ENCODE measurements around the gene MCM3AP. TPM values are rescaled to one million over a fixed set of nuclear protein-coding genes. Genes with fewer than 3 reads are reported as not detected.

The MCM3AP gene
- total and polyA plus RNA-seq, 2 experiments from 2014 or later, result 30.9 to 56.1 TPM

DNA sequence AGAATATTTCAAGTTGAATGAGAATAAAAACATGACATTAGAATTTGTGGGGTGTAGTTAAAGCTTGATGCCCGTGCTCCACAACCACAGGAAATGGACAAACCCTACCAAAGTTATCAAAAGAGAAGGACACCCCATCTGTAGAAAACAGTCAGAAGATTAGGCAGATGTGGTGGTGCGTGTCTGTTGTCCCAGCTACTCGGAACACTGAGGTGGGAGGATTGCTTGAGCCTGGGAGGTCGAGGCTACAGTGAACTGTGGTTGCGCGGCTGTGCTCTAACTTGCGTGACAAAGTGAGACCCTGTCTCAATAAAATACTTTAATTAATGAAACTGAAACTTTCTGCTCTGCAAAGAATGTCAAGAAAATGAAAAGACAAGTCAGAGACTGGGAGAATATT lies 99.7 kb downstream of the MCM3AP start:
- Histone ChIP-seq H3K9me3 (ENCODE audit: low read depth) (no peaks in the 10 kb centered on the region), H3K27me3 (replicated peaks; ENCODE audit: insufficient read depth) (no peaks in the 10 kb centered on the region), H4K20me1 (ENCODE audit: insufficient read depth) (no peaks in the 10 kb centered on the region), H3K79me2 (ENCODE audit: insufficient read depth) (no peaks in the 10 kb centered on the region), H3K4me2 (ENCODE audit: unreplicated experiment) (no peak overlapping the region), H3K27ac (no peak overlapping the region), H3K36me3 (ENCODE audit: low read depth) (peaks cover 4% of the 10 kb centered on the region; the same call in 1 of the 2 replicates), H3K4me1 (ENCODE audit: insufficient read depth) (peaks cover 17% of the 10 kb centered on the region), H3F3A (ENCODE audit: insufficient read depth) (peaks cover 12% of the 10 kb centered on the region), H2AFZ (peak overlapping the region; percentile 84), H3K9me2 (ENCODE audit: insufficient read depth) (no peaks in the 10 kb centered on the region), H3K9ac (peak overlapping the region; percentile 58; the same call in 1 of the 2 replicates), H3K4me3 (no peak overlapping the region)
- no peak for TF ChIP-seq EZH2 (IDR thresholded peaks at IDR 0.05; ENCODE audit: insufficient read depth, poor library complexity, severe bottlenecking)
- no peak for TF ChIP-seq EZH2phosphoT487 (IDR thresholded peaks at IDR 0.05; ENCODE audit: insufficient read depth, low read depth)
- no peak for DNase-seq
- in situ Hi-C loops (cut with MboI), result no loop called here
- WGBS, 2 experiments (ENCODE audit: low coverage in 1 of 2, low lambda C conversion rate in 2 of 2, missing lambda C conversion rate in 2 of 2), result 79 to 80% methylated on average over 7 of the region's 7 CpGs

Other genes starting within 250 kb of the MCM3AP start
- gene COL6A2, start 187.5 kb downstream of the MCM3AP start, total RNA-seq (2014; rRNA removed; shearing (Covaris generic)), result 1,939 and 2,103 TPM in 2 replicates
- 650 and 676 TPM in 2 replicates for gene COL6A2, start 187.5 kb downstream of the MCM3AP start, polyA plus RNA-seq (2016; fragmentation: Nextera tagmentation; extraction: Ambion mirVana)
- gene FTCD, start 130.0 kb downstream of the MCM3AP start, total RNA-seq (2014; rRNA removed; shearing (Covaris generic)), result not detected in 2 replicates
- not detected in 2 replicates for gene FTCD, start 130.0 kb downstream of the MCM3AP start, polyA plus RNA-seq (2016; fragmentation: Nextera tagmentation; extraction: Ambion mirVana)
- 5.2 and 5.3 TPM in 2 replicates for gene SPATC1L, start 101.2 kb downstream of the MCM3AP start, total RNA-seq (2014; rRNA removed; shearing (Covaris generic))
- gene SPATC1L, start 101.2 kb downstream of the MCM3AP start, polyA plus RNA-seq (2016; fragmentation: Nextera tagmentation; extraction: Ambion mirVana), result 15.2 and 15.7 TPM in 2 replicates
- gene LSS, start 56.8 kb downstream of the MCM3AP start, total RNA-seq (2014; rRNA removed; shearing (Covaris generic)), result 41.1 and 45.7 TPM in 2 replicates
- 26.8 and 28.0 TPM in 2 replicates for gene LSS, start 56.8 kb downstream of the MCM3AP start, polyA plus RNA-seq (2016; fragmentation: Nextera tagmentation; extraction: Ambion mirVana)
- gene YBEY, start 731 bp upstream of the MCM3AP start, total RNA-seq (2014; rRNA removed; shearing (Covaris generic)), result 16.4 and 21.2 TPM in 2 replicates
- 17.5 and 19.1 TPM in 2 replicates for gene YBEY, start 731 bp upstream of the MCM3AP start, polyA plus RNA-seq (2016; fragmentation: Nextera tagmentation; extraction: Ambion mirVana)
- 4.2 and 7.0 TPM in 2 replicates for gene C21orf58, start 38.3 kb upstream of the MCM3AP start, total RNA-seq (2014; rRNA removed; shearing (Covaris generic))
- gene C21orf58, start 38.3 kb upstream of the MCM3AP start, polyA plus RNA-seq (2016; fragmentation: Nextera tagmentation; extraction: Ambion mirVana), result 3.2 and 3.7 TPM in 2 replicates
- 14.9 and 26.7 TPM in 2 replicates for gene PCNT, start 38.5 kb upstream of the MCM3AP start, total RNA-seq (2014; rRNA removed; shearing (Covaris generic))
- 21.8 and 23.8 TPM in 2 replicates for gene PCNT, start 38.5 kb upstream of the MCM3AP start, polyA plus RNA-seq (2016; fragmentation: Nextera tagmentation; extraction: Ambion mirVana)
- gene DIP2A, start 173.3 kb upstream of the MCM3AP start, total RNA-seq (2014; rRNA removed; shearing (Covaris generic)), result 13.1 and 14.3 TPM in 2 replicates
- 9.8 and 12.5 TPM in 2 replicates for gene DIP2A, start 173.3 kb upstream of the MCM3AP start, polyA plus RNA-seq (2016; fragmentation: Nextera tagmentation; extraction: Ambion mirVana)